ENCODE measurements around the gene FERMT1. TPM values are rescaled to one million over a fixed set of nuclear protein-coding genes. Genes with fewer than 3 reads are reported as not detected.
"Not testable (repeated sequence)": the region's sequence is repeated elsewhere in the genome, so short reads cannot be mapped to it uniquely, and the experiment has no call there.

The FERMT1 gene
- total RNA-seq, 1 experiment from 2014 or later = 1.5 TPM

DNA sequence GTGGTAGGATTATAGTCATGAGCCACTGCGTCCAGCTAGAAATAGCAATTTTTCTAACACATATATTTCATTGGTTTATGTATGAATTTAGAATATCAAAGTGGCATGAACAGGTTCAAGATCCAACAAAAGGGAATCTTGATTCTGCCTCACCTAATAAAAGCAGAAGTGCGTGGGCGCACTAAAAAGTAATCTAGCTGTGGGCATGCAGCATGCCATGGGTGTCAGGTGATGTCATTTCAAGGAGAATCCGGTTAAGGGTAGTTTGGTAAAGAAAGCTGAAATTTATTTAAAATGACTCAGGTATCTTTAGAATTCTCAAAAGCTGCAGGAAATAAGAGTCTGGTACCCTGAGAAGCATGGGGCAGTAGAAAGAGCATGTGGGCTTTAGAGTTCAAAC, 86.6 kb downstream of the FERMT1 start:
- Histone ChIP-seq H3K4me3 (no peak overlapping the region), H3K36me3 (peaks cover 4% of the 10 kb centered on the region), H3K9me3 (no peaks in the 10 kb centered on the region), H3K27me3 (no peaks in the 10 kb centered on the region)
- DNase-seq = no peak

- no peak for DNase-seq
- Histone ChIP-seq H3K9me3 (no peaks in the 10 kb centered on the region), H3K36me3 (peaks cover 4% of the 10 kb centered on the region), H3K27me3 (no peaks in the 10 kb centered on the region), H3K4me3 (no peak overlapping the region)
These were observed 88.5 kb downstream of the FERMT1 start for GRCh38 chr20:6034134-6034969.

DNA sequence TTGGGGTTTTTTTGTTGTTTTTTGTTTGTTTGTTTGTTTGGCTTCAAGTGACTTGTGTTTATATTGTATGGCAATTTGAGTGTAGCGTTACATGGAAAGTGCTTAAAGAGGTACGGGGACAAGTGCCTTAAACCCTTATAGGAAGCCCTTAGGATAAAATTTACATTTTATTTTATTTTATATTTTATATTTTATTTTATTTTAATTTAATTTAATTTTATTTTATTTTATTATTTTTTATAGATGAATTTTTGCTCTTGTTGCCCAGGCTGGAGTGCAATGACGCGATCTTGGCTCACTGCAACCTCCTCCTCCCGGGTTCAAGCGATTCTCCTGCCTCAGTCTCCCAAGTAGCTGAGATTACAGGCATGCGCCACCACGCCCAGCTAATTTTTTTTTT, 89.9 kb downstream of the FERMT1 start:
- H3K9me3 ChIP-seq, H3K36me3 ChIP-seq, H3K4me3 ChIP-seq, DNase-seq, H3K27me3 ChIP-seq: not testable (repeated sequence)

- H3K4me3 ChIP-seq = no peak overlapping the region
- no peaks in the 10 kb centered on the region for H3K27me3 ChIP-seq
- H3K9me3 ChIP-seq = no peaks in the 10 kb centered on the region
- DNase-seq = no peak
- H3K36me3 ChIP-seq = peaks cover 4% of the 10 kb centered on the region
These were observed 92.3 kb downstream of the FERMT1 start for GRCh38 chr20:6030453-6031080.

- Histone ChIP-seq H3K36me3 (peaks cover 14% of the 10 kb centered on the region), H3K4me3 (no peak overlapping the region), H3K27me3 (no peaks in the 10 kb centered on the region), H3K9me3 (peaks cover 4% of the 10 kb centered on the region; the same call in 1 of the 2 replicates)
- no peak for DNase-seq
These were observed 93.3 kb downstream of the FERMT1 start for GRCh38 chr20:6029538-6029937.

DNA sequence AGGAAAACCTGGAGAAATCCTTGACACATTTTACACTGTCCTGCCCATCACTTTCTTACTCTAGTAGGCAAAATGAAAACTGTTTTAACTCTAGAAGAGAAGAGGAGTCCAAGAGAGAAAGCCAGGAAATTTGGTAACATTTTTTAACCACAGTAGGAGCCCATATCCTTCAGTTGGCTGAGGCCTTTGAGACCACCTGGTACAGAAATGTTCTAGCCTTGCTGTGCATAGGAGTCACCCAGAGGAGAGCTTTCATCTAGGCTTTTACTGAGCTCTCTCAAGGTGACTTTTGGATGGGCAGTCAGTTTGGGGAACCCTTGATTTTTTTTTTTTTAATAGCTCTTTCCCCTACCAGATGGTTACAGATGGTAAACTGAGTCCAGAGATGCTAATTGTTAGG, 94.0 kb downstream of the FERMT1 start:
- H3K9me3 ChIP-seq = peaks cover 4% of the 10 kb centered on the region; the same call in 1 of the 2 replicates
- no peak for DNase-seq
- H3K4me3 ChIP-seq = no peak overlapping the region
- H3K27me3 ChIP-seq = no peaks in the 10 kb centered on the region
- peaks cover 21% of the 10 kb centered on the region for H3K36me3 ChIP-seq

GRCh38 chr20:6026051-6026450, 96.8 kb downstream of the FERMT1 start:
- Histone ChIP-seq H3K4me3 (no peak overlapping the region), H3K36me3 (peaks cover 34% of the 10 kb centered on the region), H3K9me3 (peaks cover 4% of the 10 kb centered on the region; the same call in 1 of the 2 replicates), H3K27me3 (no peaks in the 10 kb centered on the region)
- DNase-seq = no peak

Other genes with a start within 250 kb of the FERMT1 start
- gene CHGB, start 211.5 kb downstream of the FERMT1 start, total RNA-seq (2014; rRNA removed; shearing (Covaris generic); ENCODE audit: low replicate concordance) = not detected in 2 replicates
- gene TRMT6, start 172.5 kb downstream of the FERMT1 start, total RNA-seq (2014; rRNA removed; shearing (Covaris generic); ENCODE audit: low replicate concordance) = 14.6 and 16.3 TPM in 2 replicates
- gene MCM8, start 172.4 kb downstream of the FERMT1 start, total RNA-seq (2014; rRNA removed; shearing (Covaris generic); ENCODE audit: low replicate concordance) = 11.1 and 15.9 TPM in 2 replicates
- 37.4 and 40.1 TPM in 2 replicates for gene CRLS1, start 116.9 kb downstream of the FERMT1 start, total RNA-seq (2014; rRNA removed; shearing (Covaris generic); ENCODE audit: low replicate concordance)
- gene LRRN4, start 69.0 kb downstream of the FERMT1 start, total RNA-seq (2014; rRNA removed; shearing (Covaris generic); ENCODE audit: low replicate concordance) = not detected in 2 replicates